HepG2 (cell line): ENCODE results near the gene RPS6KA5. TPM values are rescaled to one million over a fixed set of nuclear protein-coding genes. Genes with fewer than 3 reads are reported as not detected.

Experiments
- ATAC-seq: fragments of 200-7000 bp; cut with Tn5 transposase; 3 replicates; pipeline ENCODE4 v1.9.1; 2020; ENCODE audit warnings: mild to moderate bottlenecking, moderate library complexity
- BruUV-seq: library from RNA; stranded (reverse); fragments of 400-500 nt; replicated peaks from 2 replicates; lab custom pipeline; 2021; lab: Mats Ljungman, UMichigan
- CTCF ChIA-PET: fragments of 300-600 bp; formaldehyde crosslinking; extraction: SDS; loops from one replicate; lab custom pipeline; 2021; ENCODE audit warnings: low total read pairs, inconsistent platforms, low intra/inter-chr PET ratio; lab: Yijun Ruan, JAX
- POLR2A ChIA-PET: fragments of 350-600 bp; sonication (Branson Sonifier 250); formaldehyde crosslinking; loops from one replicate; lab custom pipeline; 2020; ENCODE audit warnings: antibody characterized with exemption, inconsistent platforms; lab: Yijun Ruan, JAX
- DNase-seq: peaks from one replicate; pipeline ENCODE4 v3.0.0-alpha.2; 2015; ENCODE audit warnings: low spot score
- FAIRE-seq: peaks from 3 replicates; lab custom pipeline; 2011; peaks lifted over from hg19 to GRCh38; lab: Jason Lieb, UNC
- H2AFZ ChIP-seq: one replicate; pipeline ENCODE4 v1.6.1; 2011; ENCODE audit warnings: low read length, inconsistent platforms
- H3K27ac ChIP-seq: fragments of 300-600 bp; 3 replicates; pipeline ENCODE4 v1.8.0; 2011; ENCODE audit warnings: mixed run types, mild to moderate bottlenecking, mixed read lengths, low read length, inconsistent platforms; ENCODE audit not compliant: insufficient read depth; ENCODE audit errors: extremely low read length
- H3K27me3 ChIP-seq, 2 experiments: fragments of 200-600 bp in 1 of 2; 2 replicates in 1 of 2; 3 replicates in 1 of 2; pipeline versions ENCODE4 v1.6.0 to v1.8.0; 2011; ENCODE audit warnings: low read length in 2 of 2, mild to moderate bottlenecking in 2 of 2, moderate library complexity in 2 of 2, inconsistent platforms in 1 of 2; ENCODE audit not compliant: insufficient read depth in 2 of 2, control insufficient read depth in 1 of 2
- H3K36me3 ChIP-seq, 2 experiments: fragments of 200-600 bp in 1 of 2; replicated peaks in 1 of 2; 2 replicates in 1 of 2; 3 replicates in 1 of 2; pipeline versions ENCODE4 v1.5.1 to v1.8.0; 2011; ENCODE audit warnings: low read length in 2 of 2, inconsistent platforms in 1 of 2; ENCODE audit not compliant: insufficient read depth in 2 of 2, control insufficient read depth in 1 of 2
- H3K4me1 ChIP-seq: 2 replicates; pipeline ENCODE4 v1.5.1; 2012; ENCODE audit warnings: low read length, inconsistent platforms; ENCODE audit not compliant: insufficient read depth
- H3K4me2 ChIP-seq: 2 replicates; pipeline ENCODE4 v1.6.0; 2011; ENCODE audit warnings: low read depth, low read length, inconsistent platforms
- H3K4me3 ChIP-seq, 3 experiments: fragments of 200-600 bp in 1 of 3; sonication (generic), shearing (Covaris generic) in 1 of 3; replicated peaks in 1 of 3; 2 replicates each; pipeline ENCODE4 v1.5.1; 2011 to 2016; ENCODE audit warnings: low read length in 3 of 3, inconsistent platforms in 2 of 3, low read depth in 2 of 3, mild to moderate bottlenecking in 2 of 3, control low read depth in 1 of 3, mixed read lengths in 1 of 3; ENCODE audit not compliant: insufficient read depth in 1 of 3
- H3K79me2 ChIP-seq: one replicate; pipeline ENCODE4 v1.6.1; 2011; ENCODE audit warnings: low read length, inconsistent platforms; ENCODE audit not compliant: insufficient read depth
- H3K9ac ChIP-seq: 2 replicates; pipeline ENCODE4 v1.6.0; 2011; ENCODE audit warnings: mild to moderate bottlenecking, low read depth, low read length, inconsistent platforms; ENCODE audit not compliant: insufficient read depth
- H3K9me3 ChIP-seq: 2 replicates; pipeline ENCODE4 v1.5.1; 2012; ENCODE audit warnings: mild to moderate bottlenecking, low read length
- H4K20me1 ChIP-seq: 2 replicates; pipeline ENCODE4 v1.6.0; 2011; ENCODE audit warnings: inconsistent platforms, mild to moderate bottlenecking, low read length, moderate library complexity; ENCODE audit not compliant: insufficient read depth
- CENPBD1 ChIP-seq: sonication (generic); formaldehyde crosslinking; IDR thresholded peaks from 2 replicates; pipeline ENCODE4 v1.8.0; 2022; ENCODE audit warnings: missing genetic modification reagents, low read depth, mild to moderate bottlenecking, borderline replicate concordance
- DNMT3B ChIP-seq: conservative IDR thresholded peaks from 2 replicates; pipeline ENCODE4 v1.6.1; 2016; ENCODE audit warnings: missing biosample characterization, control low read depth
- HOXA9 ChIP-seq: sonication (generic); formaldehyde crosslinking; IDR thresholded peaks from 2 replicates; pipeline ENCODE4 v1.8.1; 2022; ENCODE audit warnings: missing genetic modification reagents, mild to moderate bottlenecking, moderate library complexity, borderline replicate concordance
- KDM5A ChIP-seq: fragments of 200-600 bp; sonication (generic); IDR thresholded peaks from 2 replicates; pipeline ENCODE4 v1.7.0; 2018; ENCODE audit warnings: antibody characterized with exemption, mild to moderate bottlenecking, low read length, borderline replicate concordance
- MAX ChIP-seq: IDR thresholded peaks from 2 replicates; pipeline ENCODE4 v1.6.1; 2012; ENCODE audit warnings: inconsistent platforms
- MTA3 ChIP-seq: sonication (generic); formaldehyde crosslinking; IDR thresholded peaks from 2 replicates; pipeline ENCODE4 v1.4.0; 2020; ENCODE audit warnings: missing genetic modification reagents
- RBAK ChIP-seq: sonication (generic); formaldehyde crosslinking; IDR thresholded peaks from 2 replicates; pipeline ENCODE4 v1.5.1; 2020; ENCODE audit warnings: mild to moderate bottlenecking, missing genetic modification reagents
- REL ChIP-seq: sonication (generic); formaldehyde crosslinking; conservative IDR thresholded peaks from 2 replicates; pipeline ENCODE4 v1.8.0; 2022; ENCODE audit warnings: mild to moderate bottlenecking, missing genetic modification reagents, moderate library complexity
- REPIN1 ChIP-seq: sonication (generic); formaldehyde crosslinking; IDR thresholded peaks from 2 replicates; pipeline ENCODE4 v1.8.0; 2022; ENCODE audit warnings: missing genetic modification reagents, low read depth, mild to moderate bottlenecking, borderline replicate concordance
- SMC3 ChIP-seq: IDR thresholded peaks from 2 replicates; pipeline ENCODE4 v1.6.1; 2011; ENCODE audit warnings: low read length, improper control_type of control experiment
- SP140L ChIP-seq: sonication (generic); formaldehyde crosslinking; IDR thresholded peaks from 2 replicates; pipeline ENCODE4 v1.4.0; 2020; ENCODE audit warnings: missing genetic modification reagents, borderline replicate concordance
- TEAD2 ChIP-seq: sonication (generic); formaldehyde crosslinking; IDR thresholded peaks from 2 replicates; pipeline ENCODE4 v1.9.0; 2021; ENCODE audit warnings: missing genetic modification reagents
- THAP11 ChIP-seq: IDR thresholded peaks from 2 replicates; pipeline ENCODE4 v1.6.1; 2016; ENCODE audit warnings: missing biosample characterization, missing genetic modification reagents
- ZFP82 ChIP-seq: sonication (generic); formaldehyde crosslinking; IDR thresholded peaks from 2 replicates; pipeline ENCODE4 v1.5.1; 2020; ENCODE audit warnings: mild to moderate bottlenecking, missing genetic modification reagents, borderline replicate concordance
- ZNF333 ChIP-seq: sonication (generic); formaldehyde crosslinking; IDR thresholded peaks from 2 replicates; pipeline ENCODE4 v1.4.0; 2020; ENCODE audit warnings: mild to moderate bottlenecking, missing genetic modification reagents, borderline replicate concordance
- ZNF670 ChIP-seq: sonication (generic); formaldehyde crosslinking; IDR thresholded peaks from 2 replicates; pipeline ENCODE4 v1.8.0; 2022; ENCODE audit warnings: mild to moderate bottlenecking, missing genetic modification reagents, borderline replicate concordance
- ZNF780A ChIP-seq: sonication (generic); formaldehyde crosslinking; IDR thresholded peaks from 2 replicates; pipeline ENCODE4 v1.8.0; 2022; ENCODE audit warnings: mild to moderate bottlenecking, missing genetic modification reagents, moderate library complexity
- ZNF879 ChIP-seq: sonication (generic); formaldehyde crosslinking; IDR thresholded peaks from 2 replicates; pipeline ENCODE4 v1.8.1; 2023; ENCODE audit warnings: missing genetic modification reagents
- WGBS: methylation state at CpG from one replicate; pipeline ENCODE4 v1.1.6; 2017; ENCODE audit warnings: low lambda C conversion rate; 5-methylcytosine and 5-hydroxymethylcytosine counted together
- in situ Hi-C: cut with HindIII; loops from 2 replicates; pipeline ENCODE4 v1.10.0; 2017; ENCODE audit warnings: low pct_unique_long_range_greater_than_20kb; ENCODE audit not compliant: extremely low pct_ligation_motif_present
- intact Hi-C: fragments of 100-400 bp; cut with micrococcal nuclease; formaldehyde crosslinking; loops from one replicate; pipeline ENCODE4 v1.10.0; 2022; ENCODE audit not compliant: unreplicated experiment
- polyA plus RNA-seq, 8 experiments: library from polyadenylated mRNA; depleted of rRNA in 3 of 8; stranded (reverse) in 7 of 8; unstranded in 1 of 8; fragments of >200 nt; fragmentation: Illumina TruSeq in 4 of 8; extraction: Trizol in 4 of 8; gene quantifications; 2 replicates each; pipeline versions ENCODE4 v1.2.1 to v1.2.3, GENCODE V29; 2011 to 2016; ENCODE audit warnings: low read depth in 4 of 8, missing spikeins in 1 of 8, mixed read lengths in 1 of 8; ENCODE audit not compliant: insufficient read depth in 1 of 8
- total RNA-seq, 5 experiments: library from RNA; depleted of rRNA; stranded (reverse); fragments of >200 nt; fragmentation: Illumina TruSeq; extraction: Trizol; gene quantifications; 2 replicates each; pipeline ENCODE4 v1.2.3, GENCODE V29; 2016; ENCODE audit warnings: low read depth in 1 of 5

Gene RPS6KA5
- total and polyA plus RNA-seq, 2 of the 13 experiments (the other 11 are each of a cell fraction or from before 2014, with no cell fraction given), result 0.50 to 0.58 TPM

GRCh38 chr14:90891326-90891725 lies 169.1 kb downstream of the RPS6KA5 start:
- H4K20me1 ChIP-seq, result no peaks in the 10 kb centered on the region
- no peaks in the 10 kb centered on the region for H3K4me1 ChIP-seq
- 37% methylated on average over 1 of the region's 1 CpG for WGBS
- in situ Hi-C loops, result no loop called here
- TF ChIP-seq REL (CRISPR knock-in tag), result no peak
- no peak for TF ChIP-seq ZNF780A (CRISPR knock-in tag)
- TF ChIP-seq REPIN1 (CRISPR knock-in tag), result no peak
- TF ChIP-seq ZNF879 (CRISPR knock-in tag), result no peak
- TF ChIP-seq CENPBD1 (CRISPR knock-in tag), result no peak
- TF ChIP-seq KDM5A, result no peak
- TF ChIP-seq SMC3, result no peak
- TF ChIP-seq DNMT3B (CRISPR knock-in tag), result no peak
- TF ChIP-seq SP140L (CRISPR knock-in tag), result no peak
- no peak for TF ChIP-seq ZNF670
- TF ChIP-seq ZNF333 (CRISPR knock-in tag), result no peak
- TF ChIP-seq MTA3 (CRISPR knock-in tag), result no peak
- TF ChIP-seq THAP11 (CRISPR knock-in tag), result no peak
- no peak for TF ChIP-seq RBAK (CRISPR knock-in tag)
- TF ChIP-seq TEAD2 (CRISPR knock-in tag), result no peak
- TF ChIP-seq HOXA9 (CRISPR knock-in tag), result no peak
- TF ChIP-seq ZFP82 (CRISPR knock-in tag), result no peak
- TF ChIP-seq MAX, result no peak
- ChIA-PET POLR2A (no interaction called here), CTCF (no interaction called here)
- FAIRE-seq (no peak), ATAC-seq (no peak), DNase-seq (no peak)
- no peak overlapping the region for H3K9ac ChIP-seq
- no peaks in the 10 kb centered on the region for H3K79me2 ChIP-seq
- no peak overlapping the region for H2AFZ ChIP-seq
- BruUV-seq, result no TSS peak
- no peak overlapping the region for H3K27ac ChIP-seq
- no peak overlapping the region for H3K4me2 ChIP-seq
- intact Hi-C loops, result no loop called here
- H3K27me3 ChIP-seq, result no peaks in the 10 kb centered on the region
- no peak overlapping the region for H3K4me3 ChIP-seq
- H3K36me3 ChIP-seq, result no peaks in the 10 kb centered on the region
- no peaks in the 10 kb centered on the region for H3K9me3 ChIP-seq
